Panc1 (cell line): Measurements from ENCODE around the gene PYHIN1.

Experiments
- POLR2AphosphoS5 ChIP-seq: IDR thresholded peaks from 2 replicates; pipeline ENCODE4 v1.6.1; 2012; ENCODE audit warnings: mild to moderate bottlenecking, low read depth, low read length, moderate library complexity
- SIN3A ChIP-seq: IDR thresholded peaks from 2 replicates; pipeline ENCODE4 v1.6.1; 2012; ENCODE audit warnings: low read depth, mild to moderate bottlenecking, low read length, moderate library complexity, borderline replicate concordance; ENCODE audit not compliant: insufficient read depth
- TF ChIP-seq, protein P1 (sequence below): fragments of 450-650 bp; IDR thresholded peaks from 2 replicates; pipeline ENCODE4 v1.5.1; 2017; ENCODE audit warnings: mild to moderate bottlenecking
- TF ChIP-seq, protein P2 (sequence below), 2 experiments: IDR thresholded peaks; 2 replicates each; pipeline ENCODE4 v1.6.1; 2011 to 2012; ENCODE audit warnings: low read depth in 2 of 2, control low read depth in 1 of 2, low read length in 1 of 2, mild to moderate bottlenecking in 1 of 2, moderate library complexity in 1 of 2; ENCODE audit not compliant: insufficient read depth in 1 of 2

DNA sequence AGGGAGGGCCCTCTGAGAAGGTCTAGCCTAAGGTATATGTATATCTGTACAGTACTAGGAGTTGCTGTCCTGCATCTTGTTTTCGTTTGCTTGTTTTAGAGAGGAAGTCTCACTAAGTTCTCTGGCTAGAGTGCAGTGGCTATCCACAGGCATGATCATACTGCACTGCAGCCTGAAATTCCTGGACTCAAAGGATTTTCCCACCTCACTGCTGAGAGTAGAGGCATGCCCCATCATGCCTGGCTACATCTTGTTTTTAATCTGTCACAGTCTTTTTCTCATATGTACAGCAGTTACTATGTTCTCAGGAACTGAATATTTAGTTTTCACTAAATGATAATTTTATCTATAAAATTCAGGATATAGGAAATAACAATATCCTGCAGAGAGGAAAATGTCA is 15.3 kb upstream of the PYHIN1 start:
- TF ChIP-seq, protein P1, sequence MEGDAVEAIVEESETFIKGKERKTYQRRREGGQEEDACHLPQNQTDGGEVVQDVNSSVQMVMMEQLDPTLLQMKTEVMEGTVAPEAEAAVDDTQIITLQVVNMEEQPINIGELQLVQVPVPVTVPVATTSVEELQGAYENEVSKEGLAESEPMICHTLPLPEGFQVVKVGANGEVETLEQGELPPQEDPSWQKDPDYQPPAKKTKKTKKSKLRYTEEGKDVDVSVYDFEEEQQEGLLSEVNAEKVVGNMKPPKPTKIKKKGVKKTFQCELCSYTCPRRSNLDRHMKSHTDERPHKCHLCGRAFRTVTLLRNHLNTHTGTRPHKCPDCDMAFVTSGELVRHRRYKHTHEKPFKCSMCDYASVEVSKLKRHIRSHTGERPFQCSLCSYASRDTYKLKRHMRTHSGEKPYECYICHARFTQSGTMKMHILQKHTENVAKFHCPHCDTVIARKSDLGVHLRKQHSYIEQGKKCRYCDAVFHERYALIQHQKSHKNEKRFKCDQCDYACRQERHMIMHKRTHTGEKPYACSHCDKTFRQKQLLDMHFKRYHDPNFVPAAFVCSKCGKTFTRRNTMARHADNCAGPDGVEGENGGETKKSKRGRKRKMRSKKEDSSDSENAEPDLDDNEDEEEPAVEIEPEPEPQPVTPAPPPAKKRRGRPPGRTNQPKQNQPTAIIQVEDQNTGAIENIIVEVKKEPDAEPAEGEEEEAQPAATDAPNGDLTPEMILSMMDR, result no peak
- TF ChIP-seq POLR2AphosphoS5, result no peak
- TF ChIP-seq, protein P2, sequence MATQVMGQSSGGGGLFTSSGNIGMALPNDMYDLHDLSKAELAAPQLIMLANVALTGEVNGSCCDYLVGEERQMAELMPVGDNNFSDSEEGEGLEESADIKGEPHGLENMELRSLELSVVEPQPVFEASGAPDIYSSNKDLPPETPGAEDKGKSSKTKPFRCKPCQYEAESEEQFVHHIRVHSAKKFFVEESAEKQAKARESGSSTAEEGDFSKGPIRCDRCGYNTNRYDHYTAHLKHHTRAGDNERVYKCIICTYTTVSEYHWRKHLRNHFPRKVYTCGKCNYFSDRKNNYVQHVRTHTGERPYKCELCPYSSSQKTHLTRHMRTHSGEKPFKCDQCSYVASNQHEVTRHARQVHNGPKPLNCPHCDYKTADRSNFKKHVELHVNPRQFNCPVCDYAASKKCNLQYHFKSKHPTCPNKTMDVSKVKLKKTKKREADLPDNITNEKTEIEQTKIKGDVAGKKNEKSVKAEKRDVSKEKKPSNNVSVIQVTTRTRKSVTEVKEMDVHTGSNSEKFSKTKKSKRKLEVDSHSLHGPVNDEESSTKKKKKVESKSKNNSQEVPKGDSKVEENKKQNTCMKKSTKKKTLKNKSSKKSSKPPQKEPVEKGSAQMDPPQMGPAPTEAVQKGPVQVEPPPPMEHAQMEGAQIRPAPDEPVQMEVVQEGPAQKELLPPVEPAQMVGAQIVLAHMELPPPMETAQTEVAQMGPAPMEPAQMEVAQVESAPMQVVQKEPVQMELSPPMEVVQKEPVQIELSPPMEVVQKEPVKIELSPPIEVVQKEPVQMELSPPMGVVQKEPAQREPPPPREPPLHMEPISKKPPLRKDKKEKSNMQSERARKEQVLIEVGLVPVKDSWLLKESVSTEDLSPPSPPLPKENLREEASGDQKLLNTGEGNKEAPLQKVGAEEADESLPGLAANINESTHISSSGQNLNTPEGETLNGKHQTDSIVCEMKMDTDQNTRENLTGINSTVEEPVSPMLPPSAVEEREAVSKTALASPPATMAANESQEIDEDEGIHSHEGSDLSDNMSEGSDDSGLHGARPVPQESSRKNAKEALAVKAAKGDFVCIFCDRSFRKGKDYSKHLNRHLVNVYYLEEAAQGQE (IDR thresholded peaks at IDR 0.05; ENCODE audit: insufficient read depth in 1 of 2, low read depth in 2 of 2, low read length in 1 of 2), result no peak
- TF ChIP-seq SIN3A, result no peak
